OCI-LY7 (cell line): ENCODE data around the gene FA2H. TPM values are rescaled to one million over a fixed set of nuclear protein-coding genes. Genes with fewer than 3 reads are reported as not detected.

Source experiments
- BruUV-seq: library from RNA; stranded (reverse); fragments of 400-500 nt; replicated peaks from 2 replicates; lab custom pipeline; 2021; lab: Mats Ljungman, UMichigan
- CTCF ChIA-PET: fragments of 300-600 bp; sonication (Branson Sonifier 250); formaldehyde crosslinking; loops from one replicate; lab custom pipeline; 2022; ENCODE audit warnings: antibody characterized with exemption; ENCODE audit not compliant: unreplicated experiment; lab: Charles Lee
- POLR2A ChIA-PET: fragments of 300-600 bp; sonication (Branson Sonifier 250); formaldehyde crosslinking; loops from one replicate; lab custom pipeline; 2022; ENCODE audit warnings: antibody characterized with exemption; lab: Charles Lee
- DNase-seq: peaks from one replicate; pipeline ENCODE4 v3.0.0-alpha.2; 2015; ENCODE audit warnings: low spot score
- H2AFZ ChIP-seq: fragments of 200-600 bp; sonication (generic), shearing (Covaris generic); 2 replicates; pipeline ENCODE4 v1.6.1; 2014; ENCODE audit warnings: mild to moderate bottlenecking, antibody characterized with exemption, low read length, moderate library complexity
- H3K27ac ChIP-seq: fragments of 200-600 bp; sonication (generic); 2 replicates; pipeline ENCODE4 v1.5.1; 2014; ENCODE audit warnings: mixed run types, low read depth, mild to moderate bottlenecking, moderate library complexity, low read length, inconsistent platforms; ENCODE audit not compliant: poor library complexity, severe bottlenecking
- H3K36me3 ChIP-seq: fragments of 200-600 bp; sonication (generic); 2 replicates; pipeline ENCODE4 v1.6.1; 2014; ENCODE audit warnings: mild to moderate bottlenecking, antibody characterized with exemption, low read length, moderate library complexity, mixed read lengths; ENCODE audit not compliant: insufficient read depth
- H3K4me1 ChIP-seq: fragments of 200-600 bp; sonication (generic); 2 replicates; pipeline ENCODE4 v1.5.1; 2014; ENCODE audit warnings: mild to moderate bottlenecking, low read length; ENCODE audit not compliant: insufficient read depth, poor library complexity, severe bottlenecking
- H3K4me2 ChIP-seq: fragments of 200-600 bp; sonication (generic); 2 replicates; pipeline ENCODE4 v1.6.1; 2014; ENCODE audit warnings: mild to moderate bottlenecking, low read length
- H3K4me3 ChIP-seq: fragments of 200-600 bp; sonication (generic); 2 replicates; pipeline ENCODE4 v1.5.1; 2014; ENCODE audit warnings: mild to moderate bottlenecking, low read depth, low read length; ENCODE audit not compliant: poor library complexity, severe bottlenecking
- H3K79me2 ChIP-seq: fragments of 200-600 bp; sonication (generic); 2 replicates; pipeline ENCODE4 v1.6.1; 2016; ENCODE audit warnings: low read depth, mild to moderate bottlenecking, low read length, moderate library complexity, mixed read lengths; ENCODE audit not compliant: insufficient read depth
- H3K9me2 ChIP-seq: fragments of 200-600 bp; sonication (generic); 2 replicates; pipeline ENCODE4 v1.6.1; 2016; ENCODE audit warnings: mild to moderate bottlenecking, low read length, mixed read lengths; ENCODE audit not compliant: insufficient read depth
- H3K9me3 ChIP-seq: fragments of 200-600 bp; sonication (generic); 2 replicates; pipeline ENCODE4 v1.6.1; 2014; ENCODE audit warnings: mild to moderate bottlenecking, mixed run types, low read length, mixed read lengths
- H4K20me1 ChIP-seq: fragments of 200-600 bp; sonication (generic); 2 replicates; pipeline ENCODE4 v1.6.1; 2014; ENCODE audit warnings: mild to moderate bottlenecking, antibody characterized with exemption, low read length, moderate library complexity, mixed read lengths; ENCODE audit not compliant: insufficient read depth
- CTCF ChIP-seq: fragments of 200-600 bp; sonication (generic); conservative IDR thresholded peaks from 2 replicates; pipeline ENCODE4 v1.5.1; 2014; ENCODE audit warnings: mild to moderate bottlenecking, antibody characterized with exemption, low read length, moderate library complexity, mixed read lengths
- EZH2phosphoT487 ChIP-seq: fragments of 200-600 bp; sonication (generic); IDR thresholded peaks from 2 replicates; pipeline ENCODE4 v1.6.1; 2018; ENCODE audit warnings: low read depth, borderline replicate concordance, mild to moderate bottlenecking, mixed run types, antibody characterized with exemption, low read length, moderate library complexity, mixed read lengths
- intact Hi-C: fragments of 100-400 bp; cut with micrococcal nuclease; formaldehyde crosslinking; loops from one replicate; pipeline ENCODE4 v1.10.0; 2022; ENCODE audit not compliant: unreplicated experiment
- total RNA-seq, 2 experiments: library from RNA; depleted of rRNA in 1 of 2; stranded (reverse); fragments of >200 nt in 1 of 2; shearing (Covaris generic) in 1 of 2; gene quantifications; 2 replicates each; pipeline ENCODE4 v1.2.3, GENCODE V29; 2014 to 2022

Gene FA2H
- total RNA-seq, 2 experiments from 2014 or later: 0.73 to 4.7 TPM

DNA sequence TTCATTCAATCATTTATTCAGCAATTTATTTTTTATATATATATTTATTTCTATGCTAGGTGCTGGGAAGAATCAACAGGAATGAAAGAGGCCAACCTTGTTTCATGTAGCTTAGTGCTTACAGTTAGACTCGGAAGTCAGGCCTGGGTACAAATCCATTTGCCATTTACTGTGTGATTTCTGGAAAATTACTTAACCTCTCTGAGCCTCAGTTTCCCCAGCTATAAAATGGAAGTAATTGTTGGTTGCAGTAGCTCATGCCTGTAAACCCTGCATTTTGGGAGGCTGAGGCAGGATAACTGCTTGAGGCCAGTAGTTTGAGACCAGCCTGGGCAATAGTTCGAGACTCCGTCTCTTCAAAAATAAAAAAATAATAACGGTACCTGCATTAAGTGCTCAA is 46.7 kb downstream of the FA2H start:
- intact Hi-C loops: no loop called here
- CTCF ChIA-PET: no interaction called here
- BruUV-seq: no TSS peak
- Histone ChIP-seq H3K36me3 (no peaks in the 10 kb centered on the region), H3K4me2 (no peak overlapping the region), H3K4me3 (no peak overlapping the region), H4K20me1 (no peaks in the 10 kb centered on the region), H3K4me1 (no peaks in the 10 kb centered on the region), H3K9me2 (no peaks in the 10 kb centered on the region), H3K9me3 (peaks cover 11% of the 10 kb centered on the region; the same call in 1 of the 2 replicates), H2AFZ (no peak overlapping the region), H3K27ac (no peak overlapping the region), H3K79me2 (no peaks in the 10 kb centered on the region)
- TF ChIP-seq EZH2phosphoT487 (no peak), CTCF (no peak)
- POLR2A ChIA-PET: interaction anchor here (0.5 to 1.0 kb wide), 2 partner anchors 13 to 121 kb away, joined by 3 read pairs; partner anchors contain the start of gene GLG1
- DNase-seq: no peak

DNA sequence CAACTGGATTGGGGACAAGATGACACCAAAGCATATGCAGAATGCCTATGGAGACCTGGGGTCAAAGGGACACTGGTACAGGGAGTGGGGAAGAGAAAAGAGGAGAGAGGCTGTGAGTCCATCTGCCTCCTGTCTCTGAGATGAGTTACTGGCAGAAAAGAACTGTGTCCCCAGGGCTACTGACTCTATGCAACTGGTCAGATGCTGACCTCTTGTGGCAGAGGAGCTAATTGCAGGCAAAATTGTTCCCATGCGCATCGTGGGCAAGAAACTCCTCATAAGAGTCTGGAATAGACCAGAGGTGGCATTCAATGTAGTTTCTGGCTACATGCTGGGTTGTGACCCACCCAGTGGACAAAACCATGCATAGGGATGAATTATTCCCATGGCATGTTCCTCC is 47.9 kb downstream of the FA2H start:
- H3K4me3 ChIP-seq: no peak overlapping the region
- peaks cover 11% of the 10 kb centered on the region; the same call in 1 of the 2 replicates for H3K9me3 ChIP-seq
- CTCF ChIA-PET: no interaction called here
- H3K79me2 ChIP-seq: no peaks in the 10 kb centered on the region
- BruUV-seq: no TSS peak
- POLR2A ChIA-PET: no interaction called here
- TF ChIP-seq CTCF: peak; percentile 79
- no peak for TF ChIP-seq EZH2phosphoT487
- H3K4me1 ChIP-seq: no peaks in the 10 kb centered on the region
- no peaks in the 10 kb centered on the region for H3K36me3 ChIP-seq
- H3K27ac ChIP-seq: no peak overlapping the region
- no peaks in the 10 kb centered on the region for H3K9me2 ChIP-seq
- H2AFZ ChIP-seq: no peak overlapping the region
- DNase-seq: peak; percentile 28
- no peaks in the 10 kb centered on the region for H4K20me1 ChIP-seq
- intact Hi-C loops: no loop called here
- H3K4me2 ChIP-seq: no peak overlapping the region

GRCh38 chr16:74725651-74726455 is 48.8 kb downstream of the FA2H start:
- DNase-seq: no peak
- no peak overlapping the region for H3K4me2 ChIP-seq
- no peaks in the 10 kb centered on the region for H3K9me2 ChIP-seq
- no peaks in the 10 kb centered on the region for H3K4me1 ChIP-seq
- no peak overlapping the region for H3K27ac ChIP-seq
- no TSS peak for BruUV-seq
- H4K20me1 ChIP-seq: no peaks in the 10 kb centered on the region
- intact Hi-C loops: no loop called here
- no peaks in the 10 kb centered on the region for H3K79me2 ChIP-seq
- no peaks in the 10 kb centered on the region for H3K36me3 ChIP-seq
- H2AFZ ChIP-seq: no peak overlapping the region
- peaks cover 11% of the 10 kb centered on the region; the same call in 1 of the 2 replicates for H3K9me3 ChIP-seq
- H3K4me3 ChIP-seq: no peak overlapping the region
- TF ChIP-seq CTCF (no peak), EZH2phosphoT487 (no peak)
- CTCF ChIA-PET: no interaction called here
- POLR2A ChIA-PET: no interaction called here
